Fibroblast of lung (primary cell): Measurements from ENCODE around the gene GAL.

ENCODE experiments used
- CTCF ChIP-seq, 2 donors: IDR thresholded peaks in 1 of 2; conservative IDR thresholded peaks in 1 of 2; 1 replicate in 1 of 2; 2 replicates in 1 of 2; pipeline ENCODE4 v1.5.1; 2011 to 2012; ENCODE audit warnings: low read length in 2 of 2, control low read depth in 1 of 2, inconsistent platforms in 1 of 2, low read depth in 1 of 2, mild to moderate bottlenecking in 1 of 2
- EZH2 ChIP-seq: IDR thresholded peaks from 2 replicates; pipeline ENCODE4 v1.5.1; 2012; ENCODE audit warnings: low read length, control low read depth, mild to moderate bottlenecking; ENCODE audit errors: missing control alignments

- TF ChIP-seq CTCF (conservative IDR thresholded peaks at IDR 0.05 in 1 of 2, IDR thresholded peaks at IDR 0.05 in 1 of 2; ENCODE audit: low read depth in 1 of 2, low read length in 2 of 2) (no peak), EZH2 (no peak)
These were observed 24.1 kb upstream of the GAL start for GRCh38 chr11:68660066-68660810.
